SK-N-SH (cell line): ENCODE results near the gene C1QTNF3. TPM values are rescaled to one million over a fixed set of nuclear protein-coding genes. Genes with fewer than 3 reads are reported as not detected.

Experiments used
- CTCF ChIA-PET: fragments of 300-600, 350-600 bp; formaldehyde crosslinking; extraction: SDS; loops from one replicate; lab custom pipeline; 2021; lab: Yijun Ruan, JAX
- POLR2A ChIA-PET: fragments of 350-600 bp; sonication (Branson Sonifier 250); formaldehyde crosslinking; extraction: SDS; loops from one replicate; lab custom pipeline; 2020; ENCODE audit warnings: antibody characterized with exemption, inconsistent platforms; lab: Yijun Ruan, JAX
- DNase-seq: peaks from one replicate; pipeline ENCODE4 v3.0.0; 2012
- H2AFZ ChIP-seq: fragments of 200-600 bp; sonication (generic); 2 replicates; pipeline ENCODE4 v1.8.1; 2016; ENCODE audit warnings: antibody characterized with exemption, mild to moderate bottlenecking, low read depth
- H3F3A ChIP-seq: fragments of 200-600 bp; sonication (generic); replicated peaks from 2 replicates; pipeline ENCODE3; 2016; ENCODE audit warnings: antibody characterized with exemption, mild to moderate bottlenecking; ENCODE audit not compliant: insufficient read depth
- H3K27ac ChIP-seq, 2 experiments: fragments of 200-500 bp in 1 of 2; fragments of 200-600 bp in 1 of 2; sonication (Bioruptor generic) in 1 of 2; sonication (generic), shearing (Covaris generic) in 1 of 2; 2 replicates each; pipeline versions ENCODE4 v1.5.1 to v1.6.1; 2014 to 2016; ENCODE audit warnings: low read depth in 2 of 2, inconsistent platforms in 1 of 2, low read length in 1 of 2, mild to moderate bottlenecking in 1 of 2, mixed read lengths in 1 of 2
- H3K27me3 ChIP-seq: fragments of 200-600 bp; sonication (generic), shearing (Covaris generic); 2 replicates; pipeline ENCODE4 v1.6.1; 2016; ENCODE audit warnings: mixed run types; ENCODE audit not compliant: insufficient read depth
- H3K36me3 ChIP-seq, 2 experiments: fragments of 200-500 bp in 1 of 2; fragments of 200-600 bp in 1 of 2; sonication (Bioruptor generic) in 1 of 2; sonication (generic) in 1 of 2; replicated peaks in 1 of 2; 2 replicates each; pipeline versions ENCODE3 to v1.5.1; 2014 to 2016; ENCODE audit warnings: low read length in 1 of 2, mild to moderate bottlenecking in 1 of 2; ENCODE audit not compliant: insufficient read depth in 2 of 2, control insufficient read depth in 1 of 2
- H3K4me1 ChIP-seq, 2 experiments: fragments of 200-500 bp in 1 of 2; fragments of 200-600 bp in 1 of 2; sonication (Bioruptor generic) in 1 of 2; sonication (generic), shearing (Covaris generic) in 1 of 2; 2 replicates each; pipeline versions ENCODE4 v1.5.1 to v1.6.1; 2014 to 2016; ENCODE audit warnings: low read depth in 1 of 2, low read length in 1 of 2, mixed run types in 1 of 2; ENCODE audit not compliant: insufficient read depth in 2 of 2, control insufficient read depth in 1 of 2
- H3K4me2 ChIP-seq: fragments of 200-600 bp; sonication (generic), shearing (Covaris generic); 2 replicates; pipeline ENCODE4 v1.6.1; 2017; ENCODE audit warnings: mixed run types
- H3K4me3 ChIP-seq, 2 experiments: fragments of 200-500 bp in 1 of 2; fragments of 200-600 bp in 1 of 2; sonication (Bioruptor generic) in 1 of 2; sonication (generic), shearing (Covaris generic) in 1 of 2; 2 replicates each; pipeline versions ENCODE4 v1.5.1 to v1.8.1; 2014 to 2016; ENCODE audit warnings: low read depth in 2 of 2, inconsistent platforms in 1 of 2, low read length in 1 of 2, mild to moderate bottlenecking in 1 of 2, mixed read lengths in 1 of 2, moderate library complexity in 1 of 2
- H3K79me2 ChIP-seq: fragments of 200-600 bp; sonication (generic); 2 replicates; pipeline ENCODE4 v1.8.1; 2017; ENCODE audit warnings: mild to moderate bottlenecking; ENCODE audit not compliant: insufficient read depth
- H3K9ac ChIP-seq: fragments of 200-600 bp; sonication (generic); 2 replicates; pipeline ENCODE4 v1.6.1; 2017; ENCODE audit warnings: mixed run types
- H3K9me2 ChIP-seq: fragments of 200-600 bp; sonication (generic); 2 replicates; pipeline ENCODE4 v1.6.1; 2017; ENCODE audit warnings: mixed run types
- H3K9me3 ChIP-seq: fragments of 200-600 bp; sonication (generic); 2 replicates; pipeline ENCODE4 v1.6.1; 2017; ENCODE audit warnings: mixed run types, mild to moderate bottlenecking, moderate library complexity
- H4K20me1 ChIP-seq: fragments of 200-600 bp; sonication (generic); 2 replicates; pipeline ENCODE4 v1.6.1; 2017; ENCODE audit warnings: mild to moderate bottlenecking, mixed run types; ENCODE audit not compliant: insufficient read depth
- ELF1 ChIP-seq: IDR thresholded peaks from 2 replicates; pipeline ENCODE4 v1.4.0; 2012
- EZH2phosphoT487 ChIP-seq: fragments of 200-600 bp; sonication (generic); IDR thresholded peaks from 2 replicates; pipeline ENCODE4 v1.6.1; 2017; ENCODE audit warnings: low read depth, mixed run types, mild to moderate bottlenecking, antibody characterized with exemption, moderate library complexity, borderline replicate concordance
- GATA2 ChIP-seq: sonication (generic); formaldehyde crosslinking; IDR thresholded peaks from 2 replicates; pipeline ENCODE4 v1.5.0; 2020; ENCODE audit warnings: mild to moderate bottlenecking, missing genetic modification reagents
- IRF3 ChIP-seq: fragments of 150-350 bp; IDR thresholded peaks from 2 replicates; pipeline ENCODE4 v1.6.1; 2016; ENCODE audit warnings: mild to moderate bottlenecking, low read depth, low read length
- MAX ChIP-seq: IDR thresholded peaks from 2 replicates; pipeline ENCODE4 v1.4.0; 2012; ENCODE audit warnings: low read depth
- MXI1 ChIP-seq: IDR thresholded peaks from 2 replicates; pipeline ENCODE4 v1.6.1; 2012; ENCODE audit warnings: mild to moderate bottlenecking, low read depth, low read length, improper control_type of control experiment
- RAD21 ChIP-seq: IDR thresholded peaks from 2 replicates; pipeline ENCODE4 v1.6.1; 2012; ENCODE audit warnings: mild to moderate bottlenecking, low read length
- RCOR1 ChIP-seq: fragments of 150-350 bp; IDR thresholded peaks from 2 replicates; pipeline ENCODE4 v1.6.1; 2017; ENCODE audit warnings: antibody characterized with exemption, low read length
- RXRA ChIP-seq: IDR thresholded peaks from 2 replicates; pipeline ENCODE4 v1.4.0; 2012; ENCODE audit warnings: low read depth, mild to moderate bottlenecking, borderline replicate concordance
- SIN3A ChIP-seq: IDR thresholded peaks from 2 replicates; pipeline ENCODE4 v1.6.1; 2012; ENCODE audit warnings: low read depth, mild to moderate bottlenecking, low read length, moderate library complexity, borderline replicate concordance
- SMC3 ChIP-seq: IDR thresholded peaks from 2 replicates; pipeline ENCODE4 v1.6.1; 2012; ENCODE audit warnings: low read depth, low read length, improper control_type of control experiment
- TAF1 ChIP-seq: IDR thresholded peaks from 2 replicates; pipeline ENCODE4 v1.6.1; 2012; ENCODE audit warnings: low read depth, mild to moderate bottlenecking, low read length, moderate library complexity, borderline replicate concordance
- TCF12 ChIP-seq: IDR thresholded peaks from 2 replicates; pipeline ENCODE4 v1.4.0; 2012
- YY1 ChIP-seq: IDR thresholded peaks from 2 replicates; pipeline ENCODE4 v1.4.0; 2012; ENCODE audit warnings: low read depth, mild to moderate bottlenecking
- ZBTB33 ChIP-seq: IDR thresholded peaks from 2 replicates; pipeline ENCODE4 v1.4.0; 2012; ENCODE audit warnings: low read depth, borderline replicate concordance
- WGBS: methylation state at CpG from one replicate; pipeline ENCODE4 v1.1.6; 2017; ENCODE audit warnings: low lambda C conversion rate; 5-methylcytosine and 5-hydroxymethylcytosine counted together
- polyA plus RNA-seq, 3 experiments: library from polyadenylated mRNA; depleted of rRNA; stranded (reverse); fragments of >200 nt; gene quantifications; 2 replicates each; pipeline ENCODE4 v1.2.3, GENCODE V29; 2012

C1QTNF3 gene
- polyA plus RNA-seq, 1 of the 3 experiments (the other 2 are of a cell fraction): 1.5 TPM

- peaks cover 3 to 11% of the 10 kb centered on the region in 2 experiments; a peak in 1 of 4 replicates for H3K4me1 ChIP-seq
- no peak overlapping the region for H3K4me3 ChIP-seq
- H3F3A ChIP-seq: peaks cover 17% of the 10 kb centered on the region
- no peak overlapping the region for H2AFZ ChIP-seq
- DNase-seq: no peak
- CTCF ChIA-PET: no interaction called here
- peaks cover 8 to 9% of the 10 kb centered on the region in 2 experiments for H3K36me3 ChIP-seq
- H3K27ac ChIP-seq: no peak overlapping the region
- H3K9ac ChIP-seq: no peak overlapping the region
- no peak overlapping the region for H3K4me2 ChIP-seq
- H3K9me3 ChIP-seq: no peaks in the 10 kb centered on the region
- no peaks in the 10 kb centered on the region for H3K27me3 ChIP-seq
- WGBS: 78% methylated on average over 9 of the region's 9 CpGs
- POLR2A ChIA-PET: no interaction called here
- no peaks in the 10 kb centered on the region for H3K79me2 ChIP-seq
- no peaks in the 10 kb centered on the region for H3K9me2 ChIP-seq
- TF ChIP-seq RCOR1 (no peak), YY1 (no peak), TAF1 (no peak), GATA2 (CRISPR knock-in tag) (no peak), MXI1 (no peak), SMC3 (no peak), RXRA (no peak), SIN3A (no peak), IRF3 (no peak), EZH2phosphoT487 (no peak), RAD21 (no peak), TCF12 (no peak), MAX (no peak), ELF1 (no peak), ZBTB33 (no peak)
- no peaks in the 10 kb centered on the region for H4K20me1 ChIP-seq
Measured at GRCh38 chr5:34026089-34026761, 16.8 kb downstream of the C1QTNF3 start.
